ENCODE data around the gene ABLIM2.

GRCh38 chr4:8205241-8205707, 46.7 kb upstream of the ABLIM2 start:
- TF ChIP-seq, protein P1, sequence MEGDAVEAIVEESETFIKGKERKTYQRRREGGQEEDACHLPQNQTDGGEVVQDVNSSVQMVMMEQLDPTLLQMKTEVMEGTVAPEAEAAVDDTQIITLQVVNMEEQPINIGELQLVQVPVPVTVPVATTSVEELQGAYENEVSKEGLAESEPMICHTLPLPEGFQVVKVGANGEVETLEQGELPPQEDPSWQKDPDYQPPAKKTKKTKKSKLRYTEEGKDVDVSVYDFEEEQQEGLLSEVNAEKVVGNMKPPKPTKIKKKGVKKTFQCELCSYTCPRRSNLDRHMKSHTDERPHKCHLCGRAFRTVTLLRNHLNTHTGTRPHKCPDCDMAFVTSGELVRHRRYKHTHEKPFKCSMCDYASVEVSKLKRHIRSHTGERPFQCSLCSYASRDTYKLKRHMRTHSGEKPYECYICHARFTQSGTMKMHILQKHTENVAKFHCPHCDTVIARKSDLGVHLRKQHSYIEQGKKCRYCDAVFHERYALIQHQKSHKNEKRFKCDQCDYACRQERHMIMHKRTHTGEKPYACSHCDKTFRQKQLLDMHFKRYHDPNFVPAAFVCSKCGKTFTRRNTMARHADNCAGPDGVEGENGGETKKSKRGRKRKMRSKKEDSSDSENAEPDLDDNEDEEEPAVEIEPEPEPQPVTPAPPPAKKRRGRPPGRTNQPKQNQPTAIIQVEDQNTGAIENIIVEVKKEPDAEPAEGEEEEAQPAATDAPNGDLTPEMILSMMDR (IDR thresholded peaks at IDR 0.05), result no peak
- no peak for TF ChIP-seq POLR2A (IDR thresholded peaks at IDR 0.05)

Measured in lower leg skin (tissue), 3 donors.